ENCODE results near the gene ANXA4.

Gene ANXA4

GRCh38 chr2:69709290-69709689 is 32.6 kb upstream of the ANXA4 start:
- no peak for ATAC-seq
- TF ChIP-seq ESRRG (CRISPR knock-in tag; IDR thresholded peaks at IDR 0.05) (no peak), TOX (CRISPR knock-in tag; IDR thresholded peaks at IDR 0.05; ENCODE audit: borderline replicate concordance) (no peak), TCF4 (CRISPR knock-in tag; IDR thresholded peaks at IDR 0.05; ENCODE audit: borderline replicate concordance) (no peak), RARB (CRISPR knock-in tag; IDR thresholded peaks at IDR 0.05) (no peak), CREB5 (CRISPR knock-in tag; IDR thresholded peaks at IDR 0.05; ENCODE audit: low read depth) (no peak), SNAI2 (CRISPR knock-in tag; IDR thresholded peaks at IDR 0.05) (no peak), ZNF565 (CRISPR knock-in tag; conservative IDR thresholded peaks at IDR 0.05; ENCODE audit: low read depth) (no peak), CSDC2 (CRISPR knock-in tag; IDR thresholded peaks at IDR 0.05) (no peak), ZC3H10 (CRISPR knock-in tag; IDR thresholded peaks at IDR 0.05) (no peak)

GRCh38 chr2:69711971-69712370 is 30.0 kb upstream of the ANXA4 start:
- TF ChIP-seq CSRNP3 (CRISPR knock-in tag; IDR thresholded peaks at IDR 0.05) (no peak), ARNTL (CRISPR knock-in tag; IDR thresholded peaks at IDR 0.05; ENCODE audit: borderline replicate concordance, low read depth) (no peak), ZNF565 (CRISPR knock-in tag; conservative IDR thresholded peaks at IDR 0.05; ENCODE audit: low read depth) (no peak), ISL1 (CRISPR knock-in tag; IDR thresholded peaks at IDR 0.05) (no peak), ZNF8 (CRISPR knock-in tag; IDR thresholded peaks at IDR 0.05) (no peak), PATZ1 (CRISPR knock-in tag; IDR thresholded peaks at IDR 0.05; ENCODE audit: borderline replicate concordance) (no peak), ZC3H10 (CRISPR knock-in tag; IDR thresholded peaks at IDR 0.05) (no peak), POU6F1 (CRISPR knock-in tag; IDR thresholded peaks at IDR 0.05; ENCODE audit: borderline replicate concordance, low read depth) (no peak), OSR1 (CRISPR knock-in tag; IDR thresholded peaks at IDR 0.05) (no peak), TSHZ2 (CRISPR knock-in tag; IDR thresholded peaks at IDR 0.05) (no peak)
- ATAC-seq: no peak

- TF ChIP-seq PATZ1 (CRISPR knock-in tag; IDR thresholded peaks at IDR 0.05; ENCODE audit: borderline replicate concordance) (no peak), ZC3H10 (CRISPR knock-in tag; IDR thresholded peaks at IDR 0.05) (no peak)
- ATAC-seq: no peak
Measured at GRCh38 chr2:69714024-69714423, 27.9 kb upstream of the ANXA4 start.

- ATAC-seq: peak; percentile 95
Measured at GRCh38 chr2:69714539-69715220, 27.3 kb upstream of the ANXA4 start.
